ENCODE results near the gene LSS.

LSS gene

DNA sequence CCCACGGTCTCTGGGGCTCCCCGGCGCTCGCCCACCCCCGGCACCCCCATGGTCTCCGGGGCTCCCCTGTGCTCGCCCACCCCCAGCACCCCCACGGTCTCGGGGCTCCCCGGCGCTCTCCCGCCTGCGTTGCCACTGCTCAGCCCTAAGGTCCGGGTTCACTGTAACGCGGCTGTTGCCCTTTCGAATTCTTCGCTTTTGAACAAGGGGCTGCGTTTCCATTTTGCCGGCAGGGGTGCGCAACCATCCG, 68.0 kb downstream of the LSS start:
- H3K4me1 ChIP-seq, result no peaks in the 10 kb centered on the region
- no peak overlapping the region for H3K4me2 ChIP-seq (ENCODE audit: low read length)
- no peaks in the 10 kb centered on the region for H3K27me3 ChIP-seq (ENCODE audit: control insufficient read depth, insufficient read depth, low read length)
- no peak overlapping the region for H3K27ac ChIP-seq
- TF ChIP-seq, protein P1, sequence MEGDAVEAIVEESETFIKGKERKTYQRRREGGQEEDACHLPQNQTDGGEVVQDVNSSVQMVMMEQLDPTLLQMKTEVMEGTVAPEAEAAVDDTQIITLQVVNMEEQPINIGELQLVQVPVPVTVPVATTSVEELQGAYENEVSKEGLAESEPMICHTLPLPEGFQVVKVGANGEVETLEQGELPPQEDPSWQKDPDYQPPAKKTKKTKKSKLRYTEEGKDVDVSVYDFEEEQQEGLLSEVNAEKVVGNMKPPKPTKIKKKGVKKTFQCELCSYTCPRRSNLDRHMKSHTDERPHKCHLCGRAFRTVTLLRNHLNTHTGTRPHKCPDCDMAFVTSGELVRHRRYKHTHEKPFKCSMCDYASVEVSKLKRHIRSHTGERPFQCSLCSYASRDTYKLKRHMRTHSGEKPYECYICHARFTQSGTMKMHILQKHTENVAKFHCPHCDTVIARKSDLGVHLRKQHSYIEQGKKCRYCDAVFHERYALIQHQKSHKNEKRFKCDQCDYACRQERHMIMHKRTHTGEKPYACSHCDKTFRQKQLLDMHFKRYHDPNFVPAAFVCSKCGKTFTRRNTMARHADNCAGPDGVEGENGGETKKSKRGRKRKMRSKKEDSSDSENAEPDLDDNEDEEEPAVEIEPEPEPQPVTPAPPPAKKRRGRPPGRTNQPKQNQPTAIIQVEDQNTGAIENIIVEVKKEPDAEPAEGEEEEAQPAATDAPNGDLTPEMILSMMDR (IDR thresholded peaks at IDR 0.05), result no peak
- H3K9ac ChIP-seq, result no peak overlapping the region
- H2AFZ ChIP-seq, result no peak overlapping the region
- H3K79me2 ChIP-seq, result no peaks in the 10 kb centered on the region
- no peak overlapping the region for H3K4me3 ChIP-seq (ENCODE audit: low read depth, low read length)
- no peaks in the 10 kb centered on the region for H3K9me3 ChIP-seq (ENCODE audit: control insufficient read depth, low read length)
- H3K36me3 ChIP-seq (ENCODE audit: control insufficient read depth, insufficient read depth, low read length), result no peaks in the 10 kb centered on the region

DNA sequence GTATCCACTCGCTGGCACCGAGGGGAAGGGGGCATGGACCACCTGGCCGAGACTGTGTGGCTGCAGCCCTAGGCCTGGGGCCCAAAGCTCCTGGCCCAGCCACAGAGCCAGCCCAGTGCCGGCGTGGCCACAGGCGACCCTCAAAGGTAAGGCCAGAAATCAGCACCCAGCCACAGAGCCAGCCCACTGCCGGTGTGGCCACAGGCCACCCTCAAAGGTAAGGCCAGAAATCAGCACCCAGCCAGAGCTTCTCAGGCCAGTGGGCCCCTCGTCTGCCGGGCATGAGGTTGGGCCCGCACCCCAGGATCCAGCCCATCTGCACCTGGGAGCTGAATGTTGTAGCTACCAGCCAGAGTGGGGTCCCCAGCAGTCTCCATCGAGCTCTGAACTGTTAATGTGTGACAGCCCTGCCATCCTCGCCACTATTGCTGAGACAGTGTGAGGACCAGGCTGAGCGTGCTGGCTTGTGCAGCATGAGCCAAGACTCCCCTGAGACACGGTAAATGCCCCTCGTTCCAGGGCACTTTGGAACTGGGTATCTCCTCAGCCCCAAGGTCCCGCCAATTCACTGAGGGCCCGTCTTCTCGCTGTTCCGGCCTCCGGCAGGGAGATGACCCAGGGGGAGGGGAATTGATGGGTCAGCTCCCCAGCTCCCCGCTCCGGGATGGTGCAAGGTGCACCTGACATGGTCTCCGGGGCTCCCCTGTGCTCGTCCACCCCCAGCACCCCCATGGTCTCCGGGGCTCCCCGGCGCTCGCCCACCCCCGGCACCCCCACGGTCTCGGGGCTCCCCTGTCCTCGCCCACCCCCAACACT, 68.5 kb downstream of the LSS start:
- H3K79me2 ChIP-seq, result no peaks in the 10 kb centered on the region
- no peaks in the 10 kb centered on the region for H3K36me3 ChIP-seq (ENCODE audit: control insufficient read depth, insufficient read depth, low read length)
- H3K27ac ChIP-seq, result no peak overlapping the region
- H2AFZ ChIP-seq, result no peak overlapping the region
- H3K4me1 ChIP-seq, result no peaks in the 10 kb centered on the region
- H3K9me3 ChIP-seq (ENCODE audit: control insufficient read depth, low read length), result no peaks in the 10 kb centered on the region
- H3K4me2 ChIP-seq (ENCODE audit: low read length), result no peak overlapping the region
- TF ChIP-seq, protein P1 (IDR thresholded peaks at IDR 0.05), result no peak
- no peak overlapping the region for H3K4me3 ChIP-seq (ENCODE audit: low read depth, low read length)
- no peaks in the 10 kb centered on the region for H3K27me3 ChIP-seq (ENCODE audit: control insufficient read depth, insufficient read depth, low read length)
- no peak overlapping the region for H3K9ac ChIP-seq

DNA sequence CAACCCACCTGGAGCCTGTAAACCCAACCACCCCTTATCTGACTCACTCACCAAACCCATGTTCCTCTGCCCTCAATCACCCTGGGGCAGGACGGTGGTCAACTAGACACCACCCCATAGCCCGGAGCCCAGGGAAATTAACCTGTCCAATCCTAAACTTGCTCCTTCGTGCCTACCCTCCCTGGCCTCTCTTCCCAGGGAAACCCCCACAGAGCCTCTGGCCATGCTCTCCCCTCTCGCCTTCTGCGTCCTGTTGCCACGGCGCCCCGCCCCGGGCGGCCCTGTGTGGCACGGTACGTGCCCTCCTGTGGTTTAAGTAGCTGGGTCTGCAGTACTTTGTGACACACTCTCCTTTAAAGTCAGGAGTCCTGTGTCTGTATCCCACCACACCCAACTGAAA, 69.2 kb downstream of the LSS start:
- no peak overlapping the region for H3K4me3 ChIP-seq (ENCODE audit: low read depth, low read length)
- no peaks in the 10 kb centered on the region for H3K27me3 ChIP-seq (ENCODE audit: control insufficient read depth, insufficient read depth, low read length)
- H3K4me1 ChIP-seq, result no peaks in the 10 kb centered on the region
- TF ChIP-seq, protein P1 (IDR thresholded peaks at IDR 0.05), result no peak
- no peaks in the 10 kb centered on the region for H3K36me3 ChIP-seq (ENCODE audit: control insufficient read depth, insufficient read depth, low read length)
- H3K9me3 ChIP-seq (ENCODE audit: control insufficient read depth, low read length), result no peaks in the 10 kb centered on the region
- no peaks in the 10 kb centered on the region for H3K79me2 ChIP-seq
- no peak overlapping the region for H3K27ac ChIP-seq
- H2AFZ ChIP-seq, result no peak overlapping the region
- H3K4me2 ChIP-seq (ENCODE audit: low read length), result no peak overlapping the region
- no peak overlapping the region for H3K9ac ChIP-seq

DNA sequence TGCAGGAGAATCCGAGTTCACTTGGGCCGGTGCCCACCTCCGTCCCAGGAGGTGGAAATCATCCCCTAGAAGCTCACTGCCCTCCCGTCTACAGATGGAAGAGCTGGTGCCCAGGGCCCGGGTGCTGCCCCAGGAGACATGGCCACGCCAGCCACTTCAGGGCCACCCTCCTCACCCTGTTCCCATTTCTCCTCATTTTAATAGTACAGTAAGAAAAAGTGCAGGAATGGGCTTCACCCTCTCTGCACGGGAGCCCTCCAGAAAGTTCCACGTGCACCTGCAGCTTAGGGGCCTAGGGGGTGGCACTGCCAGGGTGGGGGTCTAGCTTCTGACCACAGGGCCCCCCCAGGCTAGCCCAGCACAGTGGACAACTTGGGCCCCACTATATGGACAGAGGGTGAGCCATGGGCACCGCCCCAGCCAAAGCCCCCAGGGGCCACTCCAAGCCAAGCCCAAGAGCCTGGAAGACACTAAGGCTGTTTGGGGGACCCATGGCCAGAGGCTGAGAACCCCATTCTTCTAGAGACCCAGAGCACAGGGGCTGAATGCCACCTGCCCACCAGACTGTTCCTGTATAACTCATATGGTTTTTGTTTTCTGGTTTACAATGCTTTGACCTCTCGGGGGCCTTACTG, 69.8 kb downstream of the LSS start:
- H3K79me2 ChIP-seq, result no peaks in the 10 kb centered on the region
- TF ChIP-seq, protein P1 (IDR thresholded peaks at IDR 0.05), result no peak
- no peaks in the 10 kb centered on the region for H3K9me3 ChIP-seq (ENCODE audit: control insufficient read depth, low read length)
- H3K4me1 ChIP-seq, result no peaks in the 10 kb centered on the region
- H2AFZ ChIP-seq, result no peak overlapping the region
- no peaks in the 10 kb centered on the region for H3K36me3 ChIP-seq (ENCODE audit: control insufficient read depth, insufficient read depth, low read length)
- no peak overlapping the region for H3K9ac ChIP-seq
- no peak overlapping the region for H3K4me2 ChIP-seq (ENCODE audit: low read length)
- H3K27me3 ChIP-seq (ENCODE audit: control insufficient read depth, insufficient read depth, low read length), result no peaks in the 10 kb centered on the region
- no peak overlapping the region for H3K4me3 ChIP-seq (ENCODE audit: low read depth, low read length)
- no peak overlapping the region for H3K27ac ChIP-seq

DNA sequence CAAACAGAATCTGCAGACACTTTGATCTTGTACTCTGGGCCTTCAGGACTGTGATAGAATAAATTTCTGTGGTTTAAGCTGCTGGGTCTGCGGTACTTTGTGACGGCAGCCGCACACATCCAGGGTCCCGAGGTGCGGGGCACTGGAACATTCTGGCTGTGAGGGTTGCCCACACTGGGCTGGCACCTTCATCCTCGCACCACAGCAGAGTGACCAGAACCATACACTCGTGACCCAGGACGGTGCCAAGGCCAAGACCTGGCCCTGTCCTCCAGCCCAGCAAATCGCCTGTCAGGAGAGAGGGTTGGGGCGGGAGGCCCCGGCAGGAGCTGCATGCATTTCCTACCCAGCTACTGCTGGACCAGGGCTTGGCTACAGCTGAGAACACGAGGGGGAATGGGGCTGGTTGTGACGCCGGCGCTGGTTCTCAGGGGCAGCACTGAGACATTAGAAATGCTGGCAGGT, 70.6 kb downstream of the LSS start:
- H3K36me3 ChIP-seq (ENCODE audit: control insufficient read depth, insufficient read depth, low read length), result no peaks in the 10 kb centered on the region
- no peaks in the 10 kb centered on the region for H3K9me3 ChIP-seq (ENCODE audit: control insufficient read depth, low read length)
- no peaks in the 10 kb centered on the region for H3K27me3 ChIP-seq (ENCODE audit: control insufficient read depth, insufficient read depth, low read length)
- H3K79me2 ChIP-seq, result no peaks in the 10 kb centered on the region
- TF ChIP-seq, protein P1 (IDR thresholded peaks at IDR 0.05), result no peak
- H3K4me2 ChIP-seq (ENCODE audit: low read length), result no peak overlapping the region
- no peak overlapping the region for H3K4me3 ChIP-seq (ENCODE audit: low read depth, low read length)
- H3K27ac ChIP-seq, result no peak overlapping the region
- H2AFZ ChIP-seq, result no peak overlapping the region
- no peaks in the 10 kb centered on the region for H3K4me1 ChIP-seq
- H3K9ac ChIP-seq, result no peak overlapping the region
